GM12878 (cell line): ENCODE data around the gene CCM2. TPM values are rescaled to one million over a fixed set of nuclear protein-coding genes. Genes with fewer than 3 reads are reported as not detected.

Experiments used
- ATAC-seq: fragments of 200-7000 bp; cut with Tn5 transposase; 3 replicates; pipeline ENCODE4 v1.9.1; 2020; ENCODE audit warnings: mild to moderate bottlenecking, moderate library complexity
- BruUV-seq: library from RNA; stranded (reverse); fragments of 400-500 nt; replicated peaks from 2 replicates; lab custom pipeline; 2021; lab: Mats Ljungman, UMichigan
- CTCF ChIA-PET: fragments of 300-600 bp; sonication (Branson Sonifier 250); formaldehyde crosslinking; extraction: SDS; loops from one replicate; lab custom pipeline; 2021; ENCODE audit warnings: inconsistent platforms; lab: Yijun Ruan, JAX
- POLR2A ChIA-PET: fragments of 350-600 bp; formaldehyde crosslinking; extraction: SDS; loops from one replicate; lab custom pipeline; 2021; ENCODE audit warnings: inconsistent platforms; lab: Charles Lee
- RAD21 ChIA-PET: fragments of 300-600 bp; sonication (Branson Sonifier 250); formaldehyde crosslinking; loops from one replicate; lab custom pipeline; 2023; ENCODE audit warnings: antibody characterized with exemption; ENCODE audit not compliant: unreplicated experiment; lab: Charles Lee
- SMC1A ChIA-PET: fragments of 300-600 bp; sonication (Branson Sonifier 250); formaldehyde crosslinking; loops from one replicate; lab custom pipeline; 2023; ENCODE audit not compliant: unreplicated experiment, uncharacterized antibody; lab: Charles Lee
- DNase-seq: peaks from one replicate; pipeline ENCODE4 v3.0.0-alpha.2; 2011; ENCODE audit warnings: low read depth, low spot score
- FAIRE-seq: peaks from 3 replicates; lab custom pipeline; 2011; peaks lifted over from hg19 to GRCh38; lab: Jason Lieb, UNC
- H2AFZ ChIP-seq: 2 replicates; pipeline ENCODE4 v1.6.0; 2011; ENCODE audit warnings: low read depth, low read length, control low read depth; ENCODE audit not compliant: control insufficient read depth
- H3K27ac ChIP-seq: 2 replicates; pipeline ENCODE4 v1.5.1; 2011; ENCODE audit warnings: control low read depth; ENCODE audit not compliant: control insufficient read depth, insufficient read depth
- H3K27me3 ChIP-seq, 2 experiments: replicated peaks in 1 of 2; 2 replicates each; pipeline versions ENCODE4 v1.6.0 to v1.6.1; 2011; ENCODE audit warnings: low read length in 1 of 2; ENCODE audit not compliant: control insufficient read depth in 2 of 2, insufficient read depth in 2 of 2
- H3K36me3 ChIP-seq, 2 experiments: 2 replicates each; pipeline ENCODE4 v1.5.1; 2011; ENCODE audit warnings: low read length in 1 of 2; ENCODE audit not compliant: control insufficient read depth in 2 of 2, insufficient read depth in 2 of 2
- H3K4me1 ChIP-seq: 2 replicates; pipeline ENCODE4 v1.6.1; 2011; ENCODE audit warnings: mild to moderate bottlenecking, low read length, moderate library complexity, mixed read lengths; ENCODE audit not compliant: control insufficient read depth, insufficient read depth
- H3K4me2 ChIP-seq: 2 replicates; pipeline ENCODE4 v1.6.0; 2011; ENCODE audit warnings: control low read depth; ENCODE audit not compliant: control insufficient read depth, insufficient read depth
- H3K4me3 ChIP-seq: fragments of 200-600 bp; sonication (generic); 2 replicates; pipeline ENCODE4 v1.5.1; 2016
- H3K79me2 ChIP-seq: 2 replicates; pipeline ENCODE4 v1.6.0; 2011; ENCODE audit warnings: low read length; ENCODE audit not compliant: control insufficient read depth, insufficient read depth
- H3K9ac ChIP-seq: 2 replicates; pipeline ENCODE4 v1.8.0; 2011; ENCODE audit warnings: low read length, control low read depth, mixed read lengths; ENCODE audit not compliant: control insufficient read depth, insufficient read depth
- H3K9me3 ChIP-seq: replicated peaks from 3 replicates; pipeline ENCODE4 v1.5.1; 2011; ENCODE audit warnings: mild to moderate bottlenecking, low read length; ENCODE audit not compliant: control insufficient read depth, insufficient read depth
- H4K20me1 ChIP-seq: 2 replicates; pipeline ENCODE4 v1.6.0; 2011; ENCODE audit not compliant: control insufficient read depth, insufficient read depth
- CBX3 ChIP-seq: fragments of 200-600 bp; sonication (generic); IDR thresholded peaks from 2 replicates; pipeline ENCODE4 v1.6.1; 2016; ENCODE audit warnings: low read depth, borderline replicate concordance
- IKZF1 ChIP-seq: fragments of 450-650 bp; conservative IDR thresholded peaks from 2 replicates; pipeline ENCODE4 v1.6.1; 2017; ENCODE audit warnings: antibody characterized with exemption, mild to moderate bottlenecking
- LARP7 ChIP-seq: fragments of 450-650 bp; IDR thresholded peaks from 2 replicates; pipeline ENCODE4 v1.6.1; 2017; ENCODE audit warnings: mild to moderate bottlenecking
- MTA3 ChIP-seq: IDR thresholded peaks from 2 replicates; pipeline ENCODE4 v1.6.1; 2012; ENCODE audit warnings: low read length, inconsistent platforms, borderline replicate concordance
- POLR2A ChIP-seq: IDR thresholded peaks from 2 replicates; pipeline ENCODE4 v1.6.1; 2011; ENCODE audit warnings: low read depth, mild to moderate bottlenecking, low read length
- SREBF2 ChIP-seq: IDR thresholded peaks from 2 replicates; pipeline ENCODE4 v1.6.1; 2012; ENCODE audit warnings: mild to moderate bottlenecking, low read length
- WGBS: methylation state at CpG from one replicate; pipeline ENCODE4 v1.1.6; 2016; ENCODE audit warnings: low lambda C conversion rate; ENCODE audit not compliant: insufficient replicate concordance, insufficient coverage; ENCODE audit errors: missing lambda C conversion rate; 5-methylcytosine and 5-hydroxymethylcytosine counted together
- in situ Hi-C: fragments of 300-500 bp; cut with MboI; formaldehyde crosslinking; loops from 9 replicates; pipeline ENCODE4 v1.14.3; 2018; ENCODE audit warnings: mixed read lengths
- intact Hi-C: fragments of 100-400 bp; cut with micrococcal nuclease; formaldehyde crosslinking; loops from one replicate; pipeline ENCODE4 v1.14.2; 2022; ENCODE audit not compliant: unreplicated experiment
- polyA plus RNA-seq, 11 experiments: library from polyadenylated mRNA; depleted of rRNA in 4 of 11; unstranded in 6 of 11; stranded (reverse) in 5 of 11; fragments of >200 nt; fragmentation: Nextera tagmentation in 4 of 11; fragmentation: Illumina TruSeq in 1 of 11; extraction: Ambion mirVana in 4 of 11; extraction: Trizol in 1 of 11; gene quantifications; 1 replicate in 1 of 11; 2 replicates in 10 of 11; pipeline versions ENCODE4 v1.2.1 to v1.2.3, GENCODE V29; 2011 to 2016; ENCODE audit warnings: inconsistent platforms in 2 of 11, missing spikeins in 2 of 11, low read depth in 1 of 11
- total RNA-seq, 4 experiments: library from RNA; depleted of rRNA in 3 of 4; stranded (reverse); fragments of >200 nt in 3 of 4; fragmentation: Illumina TruSeq in 1 of 4; extraction: Trizol in 1 of 4; gene quantifications; 2 replicates each; pipeline versions ENCODE4 v1.2.1 to v1.2.3, GENCODE V29; 2013 to 2021
- TF ChIP-seq, protein P1 (sequence below): fragments of 450-650 bp; IDR thresholded peaks from 2 replicates; pipeline ENCODE4 v1.6.1; 2017; ENCODE audit warnings: mild to moderate bottlenecking, low read depth, inconsistent platforms; ENCODE audit not compliant: poor library complexity, severe bottlenecking
- TF ChIP-seq, protein P2 (sequence below): fragments of 450-650 bp; conservative IDR thresholded peaks from 2 replicates; pipeline ENCODE4 v1.6.1; 2017; ENCODE audit warnings: mild to moderate bottlenecking, moderate library complexity
- TF ChIP-seq, protein P3 (sequence below): IDR thresholded peaks from 2 replicates; pipeline ENCODE4 v1.6.1; 2011; ENCODE audit warnings: mild to moderate bottlenecking, low read depth, low read length, moderate library complexity; ENCODE audit not compliant: insufficient replicate concordance

CCM2 gene
- total and polyA plus RNA-seq, 10 of the 15 experiments (the other 5 are each of a cell fraction or from before 2014, with no cell fraction given): 1.00 to 82.3 (median 48.7) TPM

DNA sequence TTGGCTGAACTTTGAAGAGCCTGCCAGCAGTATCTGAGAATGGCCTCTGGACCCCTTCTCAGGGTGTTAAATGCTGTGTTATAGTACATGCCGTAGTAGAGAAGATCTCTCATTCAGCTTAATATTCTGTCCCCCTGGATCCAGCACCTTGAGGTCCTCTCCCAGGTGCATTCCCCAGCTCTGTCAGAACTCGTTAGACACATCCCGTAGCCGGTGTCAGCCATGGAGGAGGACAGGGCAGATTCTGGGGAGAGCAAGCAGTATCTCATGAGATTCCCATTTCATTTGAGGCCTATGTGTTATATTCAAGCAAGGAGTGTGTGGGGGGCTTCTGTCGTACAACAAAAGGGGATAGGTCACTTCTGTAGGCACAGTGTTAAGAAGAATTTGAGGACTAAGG lies 53.9 kb downstream of the CCM2 start:
- Histone ChIP-seq H2AFZ (no peak overlapping the region), H4K20me1 (no peaks in the 10 kb centered on the region; the same call in 1 of the 2 replicates), H3K4me1 (no peaks in the 10 kb centered on the region), H3K9me3 (no peaks in the 10 kb centered on the region), H3K36me3 (peaks cover 0 to 8% of the 10 kb centered on the region in 2 experiments; a peak in 1 of 4 replicates), H3K4me3 (no peak overlapping the region), H3K27me3 (no peaks in the 10 kb centered on the region), H3K27ac (no peak overlapping the region), H3K79me2 (peaks cover 3% of the 10 kb centered on the region), H3K4me2 (no peak overlapping the region), H3K9ac (no peak overlapping the region)
- ATAC-seq (no peak), FAIRE-seq (no peak), DNase-seq (no peak)
- intact Hi-C loops (no loop called here), in situ Hi-C loops (no loop called here)
- CTCF ChIA-PET: no interaction called here
- BruUV-seq: no TSS peak
- SMC1A ChIA-PET: interaction anchor here (1.8 kb wide), 1 partner anchor 26 kb away, joined by 3 read pairs; no protein-coding TSS in a partner anchor
- RAD21 ChIA-PET: no interaction called here
- TF ChIP-seq, protein P1, sequence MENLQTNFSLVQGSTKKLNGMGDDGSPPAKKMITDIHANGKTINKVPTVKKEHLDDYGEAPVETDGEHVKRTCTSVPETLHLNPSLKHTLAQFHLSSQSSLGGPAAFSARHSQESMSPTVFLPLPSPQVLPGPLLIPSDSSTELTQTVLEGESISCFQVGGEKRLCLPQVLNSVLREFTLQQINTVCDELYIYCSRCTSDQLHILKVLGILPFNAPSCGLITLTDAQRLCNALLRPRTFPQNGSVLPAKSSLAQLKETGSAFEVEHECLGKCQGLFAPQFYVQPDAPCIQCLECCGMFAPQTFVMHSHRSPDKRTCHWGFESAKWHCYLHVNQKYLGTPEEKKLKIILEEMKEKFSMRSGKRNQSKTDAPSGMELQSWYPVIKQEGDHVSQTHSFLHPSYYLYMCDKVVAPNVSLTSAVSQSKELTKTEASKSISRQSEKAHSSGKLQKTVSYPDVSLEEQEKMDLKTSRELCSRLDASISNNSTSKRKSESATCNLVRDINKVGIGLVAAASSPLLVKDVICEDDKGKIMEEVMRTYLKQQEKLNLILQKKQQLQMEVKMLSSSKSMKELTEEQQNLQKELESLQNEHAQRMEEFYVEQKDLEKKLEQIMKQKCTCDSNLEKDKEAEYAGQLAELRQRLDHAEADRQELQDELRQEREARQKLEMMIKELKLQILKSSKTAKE: no peak
- TF ChIP-seq POLR2A: no peak
- WGBS: 100% methylated on average over 5 of the region's 5 CpGs
- POLR2A ChIA-PET: interaction anchor here (0.5 to 0.9 kb wide), 2 partner anchors 18 to 166 kb away, joined by 3 to 4 read pairs; no protein-coding TSS in a partner anchor

DNA sequence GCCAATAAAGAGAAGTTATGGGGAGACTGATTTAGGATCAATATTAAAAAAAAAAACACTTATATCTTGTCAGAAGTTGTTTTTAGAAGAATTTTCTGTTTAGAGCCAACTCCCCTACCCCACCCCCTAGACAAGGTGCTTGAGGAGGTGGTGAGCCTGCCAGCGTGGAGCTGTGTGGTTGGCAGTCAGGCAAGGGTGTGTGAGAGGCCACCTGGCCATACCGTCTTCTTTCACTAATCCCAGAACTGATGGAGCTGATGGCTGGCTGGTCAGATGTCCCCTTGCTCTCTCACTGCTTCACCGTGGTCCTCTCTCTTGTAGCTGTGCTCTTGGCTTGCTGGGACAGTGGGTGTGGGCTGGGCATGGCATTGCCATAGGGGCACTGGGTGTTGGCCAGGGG lies 54.4 kb downstream of the CCM2 start:
- ATAC-seq: no peak
- Histone ChIP-seq H3K36me3 (peaks cover 0 to 8% of the 10 kb centered on the region in 2 experiments; a peak in 1 of 4 replicates), H3K9ac (no peak overlapping the region), H3K4me1 (no peaks in the 10 kb centered on the region), H3K27me3 (no peaks in the 10 kb centered on the region), H3K4me3 (no peak overlapping the region), H3K9me3 (no peaks in the 10 kb centered on the region), H3K79me2 (peaks cover 3% of the 10 kb centered on the region), H4K20me1 (no peaks in the 10 kb centered on the region; the same call in 1 of the 2 replicates), H3K4me2 (no peak overlapping the region), H2AFZ (no peak overlapping the region), H3K27ac (no peak overlapping the region)
- in situ Hi-C loops (no loop called here), intact Hi-C loops (no loop called here)
- 95% methylated on average over 3 of the region's 3 CpGs for WGBS
- no peak for FAIRE-seq
- SMC1A ChIA-PET: interaction anchor here (1.4 to 1.8 kb wide), 2 partner anchors 27 to 81 kb away, joined by 3 to 5 read pairs; no protein-coding TSS in a partner anchor
- DNase-seq: no peak
- CTCF ChIA-PET: no interaction called here
- RAD21 ChIA-PET: no interaction called here
- POLR2A ChIA-PET: interaction anchor here (0.5 kb wide), 2 partner anchors 88 to 166 kb away, joined by 4 to 7 read pairs; no protein-coding TSS in a partner anchor
- BruUV-seq: no TSS peak
- TF ChIP-seq, protein P2, sequence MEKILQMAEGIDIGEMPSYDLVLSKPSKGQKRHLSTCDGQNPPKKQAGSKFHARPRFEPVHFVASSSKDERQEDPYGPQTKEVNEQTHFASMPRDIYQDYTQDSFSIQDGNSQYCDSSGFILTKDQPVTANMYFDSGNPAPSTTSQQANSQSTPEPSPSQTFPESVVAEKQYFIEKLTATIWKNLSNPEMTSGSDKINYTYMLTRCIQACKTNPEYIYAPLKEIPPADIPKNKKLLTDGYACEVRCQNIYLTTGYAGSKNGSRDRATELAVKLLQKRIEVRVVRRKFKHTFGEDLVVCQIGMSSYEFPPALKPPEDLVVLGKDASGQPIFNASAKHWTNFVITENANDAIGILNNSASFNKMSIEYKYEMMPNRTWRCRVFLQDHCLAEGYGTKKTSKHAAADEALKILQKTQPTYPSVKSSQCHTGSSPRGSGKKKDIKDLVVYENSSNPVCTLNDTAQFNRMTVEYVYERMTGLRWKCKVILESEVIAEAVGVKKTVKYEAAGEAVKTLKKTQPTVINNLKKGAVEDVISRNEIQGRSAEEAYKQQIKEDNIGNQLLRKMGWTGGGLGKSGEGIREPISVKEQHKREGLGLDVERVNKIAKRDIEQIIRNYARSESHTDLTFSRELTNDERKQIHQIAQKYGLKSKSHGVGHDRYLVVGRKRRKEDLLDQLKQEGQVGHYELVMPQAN: no peak
- no peak for TF ChIP-seq LARP7
- TF ChIP-seq MTA3: no peak
- TF ChIP-seq, protein P3, sequence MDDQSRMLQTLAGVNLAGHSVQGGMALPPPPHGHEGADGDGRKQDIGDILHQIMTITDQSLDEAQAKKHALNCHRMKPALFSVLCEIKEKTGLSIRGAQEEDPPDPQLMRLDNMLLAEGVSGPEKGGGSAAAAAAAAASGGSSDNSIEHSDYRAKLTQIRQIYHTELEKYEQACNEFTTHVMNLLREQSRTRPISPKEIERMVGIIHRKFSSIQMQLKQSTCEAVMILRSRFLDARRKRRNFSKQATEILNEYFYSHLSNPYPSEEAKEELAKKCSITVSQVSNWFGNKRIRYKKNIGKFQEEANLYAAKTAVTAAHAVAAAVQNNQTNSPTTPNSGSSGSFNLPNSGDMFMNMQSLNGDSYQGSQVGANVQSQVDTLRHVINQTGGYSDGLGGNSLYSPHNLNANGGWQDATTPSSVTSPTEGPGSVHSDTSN: no peak
- no peak for TF ChIP-seq SREBF2
- TF ChIP-seq CBX3: no peak
- TF ChIP-seq IKZF1: no peak
